ENCODE results near the gene OLFML1.

Gene OLFML1

GRCh38 chr11:7439746-7440320 lies 45.5 kb upstream of the OLFML1 start:
- no peak overlapping the region for H3K23ac ChIP-seq (ENCODE audit: low read length in 2 of 2)
- WGBS = 83% methylated on average over 2 of the region's 3 CpGs

GRCh38 chr11:7442588-7443215 lies 42.6 kb upstream of the OLFML1 start:
- H2AK5ac ChIP-seq (ENCODE audit: low read length, severe bottlenecking) = no peak overlapping the region
- WGBS = 16% methylated on average over 5 of the region's 6 CpGs
- H3K9me3 ChIP-seq (ENCODE audit: control insufficient read depth, low read length) = no peaks in the 10 kb centered on the region
- H4K8ac ChIP-seq (ENCODE audit: low read length) = no peak overlapping the region
- peak; percentile 48 for DNase-seq
- H3K4me2 ChIP-seq (ENCODE audit: low read length, poor library complexity, severe bottlenecking) = no peak overlapping the region
- H3K36me3 ChIP-seq (ENCODE audit: control insufficient read depth in 1 of 2, insufficient read depth in 2 of 2, low read depth in 1 of 2, low read length in 2 of 2) = no peaks in the 10 kb centered on the region
- no peak overlapping the region for H3K4ac ChIP-seq (ENCODE audit: low read depth in 1 of 2, low read length in 2 of 2)
- no peak overlapping the region for H2BK12ac ChIP-seq (ENCODE audit: low read length in 2 of 2)
- H3K23ac ChIP-seq (ENCODE audit: low read length in 2 of 2) = no peak overlapping the region
- no peak overlapping the region for H2BK120ac ChIP-seq (ENCODE audit: low read depth, low read length)
- no peak overlapping the region for H3K4me3 ChIP-seq (ENCODE audit: insufficient read depth in 1 of 2, low read depth in 1 of 2, low read length in 2 of 2)
- H3K79me1 ChIP-seq (replicated peaks; ENCODE audit: low read length, poor library complexity, severe bottlenecking) = no peaks in the 10 kb centered on the region
- H3K9ac ChIP-seq (ENCODE audit: low read length) = no peak overlapping the region
- no peak overlapping the region for H3K18ac ChIP-seq (ENCODE audit: low read depth in 1 of 2, low read length in 2 of 2)
- peaks cover 3 to 18% of the 10 kb centered on the region in 2 experiments for H3K27me3 ChIP-seq (ENCODE audit: control insufficient read depth in 1 of 2, insufficient read depth in 1 of 2, low read length in 2 of 2)
- H3K14ac ChIP-seq (ENCODE audit: low read length in 2 of 2) = no peak overlapping the region
- no peak overlapping the region for H2BK15ac ChIP-seq (ENCODE audit: low read depth, poor library complexity, severe bottlenecking)
- no peak overlapping the region for H3K27ac ChIP-seq (ENCODE audit: low read length, poor library complexity, severe bottlenecking)
- H2AFZ ChIP-seq (ENCODE audit: low read depth, low read length) = no peak overlapping the region
- H4K91ac ChIP-seq (ENCODE audit: low read length) = no peak overlapping the region
- H3K4me1 ChIP-seq (ENCODE audit: control insufficient read depth, insufficient read depth, low read depth, low read length) = no peaks in the 10 kb centered on the region
- H2BK5ac ChIP-seq (ENCODE audit: low read depth, low read length, poor library complexity, severe bottlenecking) = no peak overlapping the region

More at GRCh38 chr11:7439746-7440320, 45.5 kb upstream of the OLFML1 start:
- Histone ChIP-seq H2BK12ac (ENCODE audit: low read length in 2 of 2) (no peak overlapping the region), H3K18ac (ENCODE audit: low read depth in 1 of 2, low read length in 2 of 2) (no peak overlapping the region), H3K4ac (ENCODE audit: low read depth in 1 of 2, low read length in 2 of 2) (no peak overlapping the region), H3K4me1 (ENCODE audit: control insufficient read depth, insufficient read depth, low read depth, low read length) (no peaks in the 10 kb centered on the region), H2BK120ac (ENCODE audit: low read depth, low read length) (no peak overlapping the region), H3K14ac (ENCODE audit: low read length in 2 of 2) (no peak overlapping the region), H3K9ac (ENCODE audit: low read length) (no peak overlapping the region), H2BK15ac (ENCODE audit: low read depth, poor library complexity, severe bottlenecking) (no peak overlapping the region), H3K36me3 (ENCODE audit: control insufficient read depth in 1 of 2, insufficient read depth in 2 of 2, low read depth in 1 of 2, low read length in 2 of 2) (no peaks in the 10 kb centered on the region), H4K8ac (ENCODE audit: low read length) (no peak overlapping the region), H3K27me3 (ENCODE audit: control insufficient read depth in 1 of 2, insufficient read depth in 1 of 2, low read length in 2 of 2) (peaks cover 3 to 15% of the 10 kb centered on the region in 2 experiments), H3K4me3 (ENCODE audit: insufficient read depth in 1 of 2, low read depth in 1 of 2, low read length in 2 of 2) (no peak overlapping the region), H3K27ac (ENCODE audit: low read length, poor library complexity, severe bottlenecking) (no peak overlapping the region), H2AK5ac (ENCODE audit: low read length, severe bottlenecking) (no peak overlapping the region), H3K79me1 (replicated peaks; ENCODE audit: low read length, poor library complexity, severe bottlenecking) (no peaks in the 10 kb centered on the region), H3K9me3 (ENCODE audit: control insufficient read depth, low read length) (no peaks in the 10 kb centered on the region), H2AFZ (ENCODE audit: low read depth, low read length) (no peak overlapping the region), H3K4me2 (ENCODE audit: low read length, poor library complexity, severe bottlenecking) (no peak overlapping the region), H4K91ac (ENCODE audit: low read length) (no peak overlapping the region), H2BK5ac (ENCODE audit: low read depth, low read length, poor library complexity, severe bottlenecking) (no peak overlapping the region)
- no peak for DNase-seq

- Histone ChIP-seq H3K4ac (ENCODE audit: low read depth in 1 of 2, low read length in 2 of 2) (no peak overlapping the region), H4K91ac (ENCODE audit: low read length) (no peak overlapping the region), H2AFZ (ENCODE audit: low read depth, low read length) (no peak overlapping the region), H3K27me3 (ENCODE audit: control insufficient read depth in 1 of 2, insufficient read depth in 1 of 2, low read length in 2 of 2) (peaks cover 0 to 16% of the 10 kb centered on the region in 2 experiments), H3K4me1 (ENCODE audit: control insufficient read depth, insufficient read depth, low read depth, low read length) (no peaks in the 10 kb centered on the region), H2BK12ac (ENCODE audit: low read length in 2 of 2) (no peak overlapping the region), H3K36me3 (ENCODE audit: control insufficient read depth in 1 of 2, insufficient read depth in 2 of 2, low read depth in 1 of 2, low read length in 2 of 2) (no peaks in the 10 kb centered on the region), H2BK5ac (ENCODE audit: low read depth, low read length, poor library complexity, severe bottlenecking) (no peak overlapping the region), H3K14ac (ENCODE audit: low read length in 2 of 2) (no peak overlapping the region), H2BK15ac (ENCODE audit: low read depth, poor library complexity, severe bottlenecking) (no peak overlapping the region), H3K9me3 (ENCODE audit: control insufficient read depth, low read length) (no peaks in the 10 kb centered on the region), H2BK120ac (ENCODE audit: low read depth, low read length) (no peak overlapping the region), H4K8ac (ENCODE audit: low read length) (no peak overlapping the region), H3K79me1 (replicated peaks; ENCODE audit: low read length, poor library complexity, severe bottlenecking) (no peaks in the 10 kb centered on the region), H3K4me3 (ENCODE audit: insufficient read depth in 1 of 2, low read depth in 1 of 2, low read length in 2 of 2) (no peak overlapping the region), H3K4me2 (ENCODE audit: low read length, poor library complexity, severe bottlenecking) (no peak overlapping the region), H3K27ac (ENCODE audit: low read length, poor library complexity, severe bottlenecking) (no peak overlapping the region), H3K23ac (ENCODE audit: low read length in 2 of 2) (no peak overlapping the region), H2AK5ac (ENCODE audit: low read length, severe bottlenecking) (no peak overlapping the region), H3K18ac (ENCODE audit: low read depth in 1 of 2, low read length in 2 of 2) (no peak overlapping the region), H3K9ac (ENCODE audit: low read length) (no peak overlapping the region)
- no peak for DNase-seq
- 49% methylated on average over 4 of the region's 6 CpGs for WGBS
Observed at GRCh38 chr11:7444091-7444981, 41.0 kb upstream of the OLFML1 start.

- Histone ChIP-seq H3K4ac (ENCODE audit: low read depth in 1 of 2, low read length in 2 of 2) (no peak overlapping the region), H3K18ac (ENCODE audit: low read depth in 1 of 2, low read length in 2 of 2) (no peak overlapping the region), H3K27me3 (ENCODE audit: control insufficient read depth in 1 of 2, insufficient read depth in 1 of 2, low read length in 2 of 2) (peaks cover 0 to 12% of the 10 kb centered on the region in 2 experiments), H3K23ac (ENCODE audit: low read length in 2 of 2) (no peak overlapping the region), H3K4me1 (ENCODE audit: control insufficient read depth, insufficient read depth, low read depth, low read length) (no peaks in the 10 kb centered on the region), H4K8ac (ENCODE audit: low read length) (no peak overlapping the region), H3K36me3 (ENCODE audit: control insufficient read depth in 1 of 2, insufficient read depth in 2 of 2, low read depth in 1 of 2, low read length in 2 of 2) (no peaks in the 10 kb centered on the region), H2BK5ac (ENCODE audit: low read depth, low read length, poor library complexity, severe bottlenecking) (no peak overlapping the region), H2BK15ac (ENCODE audit: low read depth, poor library complexity, severe bottlenecking) (no peak overlapping the region), H3K14ac (ENCODE audit: low read length in 2 of 2) (no peak overlapping the region), H3K9me3 (ENCODE audit: control insufficient read depth, low read length) (no peaks in the 10 kb centered on the region), H3K79me1 (replicated peaks; ENCODE audit: low read length, poor library complexity, severe bottlenecking) (no peaks in the 10 kb centered on the region), H2BK120ac (ENCODE audit: low read depth, low read length) (no peak overlapping the region), H4K91ac (ENCODE audit: low read length) (no peak overlapping the region), H3K9ac (ENCODE audit: low read length) (no peak overlapping the region), H2AFZ (ENCODE audit: low read depth, low read length) (no peak overlapping the region), H3K4me3 (ENCODE audit: insufficient read depth in 1 of 2, low read depth in 1 of 2, low read length in 2 of 2) (no peak overlapping the region), H3K4me2 (ENCODE audit: low read length, poor library complexity, severe bottlenecking) (no peak overlapping the region), H2BK12ac (ENCODE audit: low read length in 2 of 2) (no peak overlapping the region), H2AK5ac (ENCODE audit: low read length, severe bottlenecking) (no peak overlapping the region), H3K27ac (ENCODE audit: low read length, poor library complexity, severe bottlenecking) (no peak overlapping the region)
- no peak for DNase-seq
- 69% methylated on average over 5 of the region's 5 CpGs for WGBS
Observed at GRCh38 chr11:7445564-7445963, 39.7 kb upstream of the OLFML1 start.

Data from mesenchymal stem cell (in vitro differentiated cells and primary cell).